Mesenchymal stem cell (in vitro differentiated cells and primary cell): ENCODE results near the gene TNS2.

Experiments
- DNase-seq: peaks from one replicate; pipeline ENCODE4 v3.0.0-alpha.2; 2013
- H2AFZ ChIP-seq: one replicate; pipeline ENCODE4 v1.6.1; 2013; ENCODE audit warnings: low read depth, mild to moderate bottlenecking, control low read depth, inconsistent platforms, low read length, moderate library complexity
- H2AK5ac ChIP-seq: 2 replicates; pipeline ENCODE4 v1.6.1; 2013; ENCODE audit warnings: low read length, moderate library complexity, mild to moderate bottlenecking, inconsistent platforms; ENCODE audit not compliant: severe bottlenecking
- H2BK120ac ChIP-seq: one replicate; pipeline ENCODE4 v1.6.1; 2013; ENCODE audit warnings: low read depth, mild to moderate bottlenecking, inconsistent platforms, low read length, moderate library complexity
- H2BK12ac ChIP-seq, 2 experiments: one replicate each; pipeline ENCODE4 v1.6.1; 2013; ENCODE audit warnings: inconsistent platforms in 2 of 2, low read length in 2 of 2, mild to moderate bottlenecking in 2 of 2, moderate library complexity in 2 of 2, control low read depth in 1 of 2
- H2BK15ac ChIP-seq: one replicate; pipeline ENCODE4 v1.6.1; 2013; ENCODE audit warnings: mild to moderate bottlenecking, low read depth, inconsistent platforms; ENCODE audit not compliant: poor library complexity, severe bottlenecking
- H2BK5ac ChIP-seq: 2 replicates; pipeline ENCODE4 v1.6.1; 2013; ENCODE audit warnings: low read depth, mild to moderate bottlenecking, low read length, control low read depth, inconsistent platforms; ENCODE audit not compliant: poor library complexity, severe bottlenecking
- H3K14ac ChIP-seq, 2 experiments: one replicate each; pipeline ENCODE4 v1.6.1; 2013; ENCODE audit warnings: inconsistent platforms in 2 of 2, low read length in 2 of 2, control low read depth in 1 of 2, mild to moderate bottlenecking in 1 of 2, moderate library complexity in 1 of 2
- H3K18ac ChIP-seq, 2 experiments: one replicate each; pipeline ENCODE4 v1.6.1; 2013; ENCODE audit warnings: inconsistent platforms in 2 of 2, low read length in 2 of 2, control low read depth in 1 of 2, low read depth in 1 of 2, mild to moderate bottlenecking in 1 of 2
- H3K23ac ChIP-seq, 2 experiments: one replicate each; pipeline ENCODE4 v1.6.1; 2013; ENCODE audit warnings: inconsistent platforms in 2 of 2, low read length in 2 of 2, mild to moderate bottlenecking in 2 of 2, moderate library complexity in 2 of 2, control low read depth in 1 of 2
- H3K27ac ChIP-seq: 2 replicates; pipeline ENCODE4 v1.5.1; 2013; ENCODE audit warnings: mild to moderate bottlenecking, moderate library complexity, low read length, control low read depth, inconsistent platforms; ENCODE audit not compliant: poor library complexity, severe bottlenecking
- H3K27me3 ChIP-seq, 2 experiments: 2 replicates each; pipeline versions ENCODE4 v1.6.1 to v1.7.0; 2013; ENCODE audit warnings: low read length in 2 of 2, mild to moderate bottlenecking in 2 of 2, moderate library complexity in 2 of 2, control low read depth in 1 of 2, inconsistent platforms in 1 of 2; ENCODE audit not compliant: control insufficient read depth in 1 of 2, insufficient read depth in 1 of 2
- H3K36me3 ChIP-seq, 2 experiments: 2 replicates each; pipeline versions ENCODE4 v1.6.1 to v1.7.0; 2013; ENCODE audit warnings: low read length in 2 of 2, control low read depth in 1 of 2, inconsistent platforms in 1 of 2, low read depth in 1 of 2, mild to moderate bottlenecking in 1 of 2; ENCODE audit not compliant: insufficient read depth in 2 of 2, control insufficient read depth in 1 of 2
- H3K4ac ChIP-seq, 2 experiments: one replicate each; pipeline ENCODE4 v1.6.1; 2013; ENCODE audit warnings: inconsistent platforms in 2 of 2, low read length in 2 of 2, mild to moderate bottlenecking in 2 of 2, moderate library complexity in 2 of 2, control low read depth in 1 of 2, low read depth in 1 of 2
- H3K4me1 ChIP-seq: 2 replicates; pipeline ENCODE4 v1.6.1; 2013; ENCODE audit warnings: low read depth, low read length, control low read depth; ENCODE audit not compliant: control insufficient read depth, insufficient read depth
- H3K4me2 ChIP-seq: 2 replicates; pipeline ENCODE4 v1.6.1; 2013; ENCODE audit warnings: low read length, mild to moderate bottlenecking, inconsistent platforms; ENCODE audit not compliant: poor library complexity, severe bottlenecking
- H3K4me3 ChIP-seq, 2 experiments: 2 replicates each; pipeline versions ENCODE4 v1.5.1 to v1.7.0; 2013; ENCODE audit warnings: low read length in 2 of 2, mild to moderate bottlenecking in 2 of 2, control low read depth in 1 of 2, low read depth in 1 of 2; ENCODE audit not compliant: insufficient read depth in 1 of 2
- H3K79me1 ChIP-seq: replicated peaks from 2 replicates; pipeline ENCODE4 v1.6.1; 2013; ENCODE audit warnings: mild to moderate bottlenecking, control low read depth, low read length, inconsistent platforms; ENCODE audit not compliant: poor library complexity, severe bottlenecking
- H3K9ac ChIP-seq: 2 replicates; pipeline ENCODE4 v1.7.0; 2013; ENCODE audit warnings: mild to moderate bottlenecking, low read length, moderate library complexity
- H3K9me3 ChIP-seq: 2 replicates; pipeline ENCODE4 v1.7.0; 2013; ENCODE audit warnings: mild to moderate bottlenecking, low read length; ENCODE audit not compliant: control insufficient read depth
- H4K8ac ChIP-seq: one replicate; pipeline ENCODE4 v1.6.1; 2013; ENCODE audit warnings: inconsistent platforms, mild to moderate bottlenecking, low read length, moderate library complexity
- H4K91ac ChIP-seq: one replicate; pipeline ENCODE4 v1.6.1; 2013; ENCODE audit warnings: mild to moderate bottlenecking, low read length, inconsistent platforms
- WGBS: methylation state at CpG from one replicate; pipeline ENCODE4 v1.1.7; 2013; ENCODE audit warnings: mixed read lengths; 5-methylcytosine and 5-hydroxymethylcytosine counted together

Gene TNS2

DNA sequence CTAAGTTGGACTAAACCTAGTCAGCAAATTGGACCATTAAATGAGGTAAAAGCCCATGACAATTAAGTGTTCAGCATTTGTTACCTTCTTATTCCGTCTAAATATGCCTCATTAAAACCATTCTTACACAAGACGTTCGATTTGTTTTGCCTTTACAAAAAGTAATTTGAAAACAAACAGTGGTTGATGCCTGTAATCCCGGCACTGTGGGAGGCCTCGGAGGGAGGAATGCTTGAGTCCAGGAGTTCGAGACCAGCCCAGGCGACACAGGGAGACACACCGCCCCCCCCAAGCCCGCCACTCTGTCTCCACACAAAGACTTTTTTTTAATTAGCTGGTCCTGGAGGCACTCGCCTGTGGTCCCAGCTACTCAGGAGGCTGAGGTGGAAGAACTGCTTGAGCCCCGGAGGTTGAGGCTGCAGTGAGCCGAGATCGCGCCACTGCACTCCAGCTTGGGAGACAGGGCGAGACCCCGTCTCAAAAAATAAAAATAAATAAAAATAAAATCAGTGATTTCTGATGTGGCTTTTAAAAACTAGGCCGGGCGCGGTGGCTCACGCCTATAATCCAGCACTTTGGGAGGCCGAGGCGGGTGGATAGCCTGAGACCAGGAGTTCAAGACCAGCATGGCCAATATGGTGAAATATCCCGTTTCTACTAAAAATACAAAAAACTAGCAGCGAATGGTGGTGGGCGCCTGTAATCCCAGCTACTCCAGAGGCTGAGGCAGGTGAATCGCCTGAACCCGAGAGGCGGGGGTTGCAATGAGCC lies 44.5 kb upstream of the TNS2 start:
- peak; percentile 22 for DNase-seq
- peak overlapping the region; percentile 83 for H4K91ac ChIP-seq

DNA sequence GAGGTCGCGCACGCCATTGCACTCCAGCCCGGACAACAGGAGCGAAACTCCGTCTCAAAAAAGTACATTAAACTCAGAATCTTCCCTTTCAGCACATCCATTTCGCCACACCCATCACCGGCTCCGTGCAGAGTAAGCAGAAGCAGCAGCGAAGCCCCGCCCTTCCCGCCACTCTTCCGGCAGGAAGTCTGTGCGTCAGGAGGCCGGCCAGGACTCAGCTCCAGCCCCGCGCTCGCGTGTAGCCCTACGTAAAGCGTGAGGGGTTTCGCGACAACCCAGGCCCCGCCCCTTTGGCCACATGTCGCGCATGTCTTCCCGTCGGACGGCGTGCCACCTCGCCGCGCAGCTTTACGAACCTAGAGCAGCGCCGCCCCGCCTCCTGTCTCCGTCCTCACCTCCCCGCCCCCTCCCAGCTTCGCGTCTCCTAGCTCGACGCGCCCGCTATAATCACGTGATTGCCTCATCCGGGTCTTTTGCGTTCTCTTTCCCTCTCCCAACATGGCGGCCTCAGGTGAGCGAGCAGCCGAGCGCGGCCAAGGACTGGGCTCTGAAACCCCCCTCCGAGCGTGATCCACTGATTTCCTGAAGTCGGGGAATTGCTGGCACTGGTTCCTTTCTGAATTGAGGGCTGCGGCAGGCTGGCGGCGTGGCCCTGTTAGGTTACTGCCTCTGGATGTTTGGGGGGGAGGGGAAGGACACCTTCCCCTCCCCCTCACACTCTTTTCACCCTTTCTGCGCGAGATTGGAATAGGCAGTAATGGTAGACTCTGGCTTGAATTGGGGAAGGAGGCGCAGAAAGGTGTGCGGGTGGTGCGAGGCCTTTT lies 43.7 kb upstream of the TNS2 start, which contains the start of gene EIF4B:
EIF4B (plus strand) TSS at position 471 of the 824 bp plus-strand sequence; CDS start at position 499, 28 bp downstream.
- peaks cover 3% of the 10 kb centered on the region for H3K79me1 ChIP-seq
- H3K18ac ChIP-seq = peak within 1 kb of the TSS; percentile 98 to 100
- peak within 1 kb of the TSS; percentile 96 for H4K91ac ChIP-seq
- H3K9ac ChIP-seq = peak within 1 kb of the TSS; percentile 100
- peak within 1 kb of the TSS; percentile 97 to 98 for H3K4ac ChIP-seq
- H3K4me1 ChIP-seq = peaks cover 8% of the 10 kb centered on the region
- peak within 1 kb of the TSS; percentile 79 for H2BK120ac ChIP-seq
- peak within 1 kb of the TSS in 1 of 2 experiments; percentile 100 for H3K14ac ChIP-seq
- H2BK5ac ChIP-seq = peak within 1 kb of the TSS; percentile 87
- H3K23ac ChIP-seq = peak within 1 kb of the TSS in 1 of 2 experiments; percentile 95
- peak; percentile 100 for DNase-seq
- H3K27me3 ChIP-seq = no peaks in the 10 kb centered on the region
- H2AK5ac ChIP-seq = peak within 1 kb of the TSS; percentile 99
- H3K4me2 ChIP-seq = peak within 1 kb of the TSS; percentile 94
- peaks cover 6 to 28% of the 10 kb centered on the region in 2 experiments for H3K36me3 ChIP-seq
- H3K9me3 ChIP-seq = no peaks in the 10 kb centered on the region
- WGBS = under 1% methylated on average over 61 of the region's 64 CpGs
- H3K27ac ChIP-seq = peak within 1 kb of the TSS; percentile 95
- H2BK12ac ChIP-seq = peak within 1 kb of the TSS; percentile 89 to 92
- peak within 1 kb of the TSS; percentile 46 for H2AFZ ChIP-seq
- peak within 1 kb of the TSS; percentile 77 for H2BK15ac ChIP-seq
- peak within 1 kb of the TSS; percentile 95 for H4K8ac ChIP-seq
- peak within 1 kb of the TSS; percentile 99 to 100 for H3K4me3 ChIP-seq

More for the DNA sequence above, 44.5 kb upstream of the TNS2 start:
- peak overlapping the region; percentile 75 to 97 for H3K4ac ChIP-seq
- H2AFZ ChIP-seq = peak overlapping the region; percentile 46
- H3K9ac ChIP-seq = peak overlapping the region; percentile 97
- H3K9me3 ChIP-seq = no peaks in the 10 kb centered on the region
- WGBS = 21% methylated on average over 20 of the region's 28 CpGs
- H3K4me2 ChIP-seq = peak overlapping the region; percentile 81
- no peak overlapping the region for H3K23ac ChIP-seq
- H2BK15ac ChIP-seq = peak overlapping the region; percentile 67
- peak overlapping the region; percentile 79 for H2BK120ac ChIP-seq
- peak overlapping the region; percentile 55 for H3K27ac ChIP-seq
- peaks cover 4 to 21% of the 10 kb centered on the region in 2 experiments for H3K36me3 ChIP-seq
- peaks cover 8% of the 10 kb centered on the region for H3K4me1 ChIP-seq
- peak overlapping the region; percentile 81 for H2AK5ac ChIP-seq
- peak overlapping the region; percentile 85 to 100 for H3K4me3 ChIP-seq
- no peak overlapping the region for H2BK5ac ChIP-seq
- H3K18ac ChIP-seq = peak overlapping the region; percentile 72 to 98
- H3K79me1 ChIP-seq = peaks cover 3% of the 10 kb centered on the region
- peak overlapping the region in 1 of 2 experiments; percentile 18 for H3K14ac ChIP-seq
- no peaks in the 10 kb centered on the region for H3K27me3 ChIP-seq
- no peak overlapping the region for H2BK12ac ChIP-seq
- H4K8ac ChIP-seq = peak overlapping the region; percentile 95

DNA sequence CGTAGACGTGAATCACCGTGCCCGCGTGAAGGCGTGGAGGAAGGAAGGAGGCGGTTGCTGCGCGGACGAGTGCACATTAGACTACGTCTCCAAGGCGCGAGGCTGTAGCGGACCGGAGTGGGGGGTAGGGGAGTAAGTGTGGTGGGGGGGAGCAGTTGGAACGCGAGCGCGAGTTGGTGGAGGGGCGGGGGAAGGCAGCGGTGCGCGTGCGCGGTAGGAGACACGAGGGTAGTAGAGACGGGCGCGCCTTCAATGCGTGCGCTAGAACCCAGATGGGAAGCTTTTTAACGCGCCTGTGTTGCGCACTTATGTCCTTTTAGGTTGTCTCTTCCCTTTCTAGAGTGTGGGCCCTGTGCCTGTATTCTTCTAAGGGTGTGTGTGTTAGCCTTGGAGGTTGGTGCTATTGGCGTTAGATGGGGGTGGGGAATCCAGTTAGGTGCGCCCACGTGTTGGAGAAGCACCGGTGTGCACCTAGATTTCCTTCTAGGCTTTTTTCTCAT lies 43.0 kb upstream of the TNS2 start:
- H3K9ac ChIP-seq = peak overlapping the region; percentile 100
- no peaks in the 10 kb centered on the region for H3K9me3 ChIP-seq
- peaks cover 8% of the 10 kb centered on the region for H3K4me1 ChIP-seq
- H3K4ac ChIP-seq = peak overlapping the region; percentile 97 to 98
- peak overlapping the region; percentile 87 to 100 for H3K18ac ChIP-seq
- no peaks in the 10 kb centered on the region for H3K27me3 ChIP-seq
- peaks cover 3% of the 10 kb centered on the region for H3K79me1 ChIP-seq
- peak overlapping the region; percentile 87 for H2BK5ac ChIP-seq
- peak overlapping the region in 1 of 2 experiments; percentile 100 for H3K14ac ChIP-seq
- peak; percentile 79 for DNase-seq
- H2BK15ac ChIP-seq = peak overlapping the region; percentile 77
- peak overlapping the region; percentile 83 for H4K8ac ChIP-seq
- H3K27ac ChIP-seq = peak overlapping the region; percentile 95
- H2AFZ ChIP-seq = no peak overlapping the region
- H3K23ac ChIP-seq = peak overlapping the region in 1 of 2 experiments; percentile 95
- H3K4me3 ChIP-seq = peak overlapping the region; percentile 99 to 100
- peak overlapping the region; percentile 94 for H3K4me2 ChIP-seq
- H2AK5ac ChIP-seq = peak overlapping the region; percentile 99
- H3K36me3 ChIP-seq = peaks cover 6 to 34% of the 10 kb centered on the region in 2 experiments
- H2BK12ac ChIP-seq = peak overlapping the region; percentile 89 to 92
- peak overlapping the region; percentile 78 for H2BK120ac ChIP-seq
- H4K91ac ChIP-seq = peak overlapping the region; percentile 96
- under 1% methylated on average over 35 of the region's 38 CpGs for WGBS
